ENCODE data around the gene TTLL7.

Gene TTLL7

DNA sequence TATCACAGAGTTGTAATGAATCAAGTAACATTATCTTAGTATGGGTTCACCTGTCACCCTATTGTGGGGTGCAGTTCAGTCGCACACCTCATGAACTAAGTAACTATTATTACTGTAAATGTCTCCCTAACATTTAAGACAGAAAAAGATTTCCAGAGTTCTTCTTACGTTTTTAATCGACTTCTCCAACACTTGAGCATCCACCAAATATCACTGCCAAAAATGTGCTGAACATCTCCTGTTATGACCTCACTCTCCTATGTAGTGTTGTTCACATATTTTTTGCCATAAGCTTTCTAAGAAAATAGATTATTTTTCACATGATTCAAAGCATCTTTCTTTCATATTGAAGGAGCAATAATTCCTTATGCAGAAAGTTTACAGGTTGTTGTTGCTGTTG, 1.3 kb downstream of the TTLL7 start:
- no peak overlapping the region for H3K4me3 ChIP-seq (ENCODE audit: control insufficient read depth, low read depth, low read length)
- DNase-seq (ENCODE audit: low read depth) = peak; percentile 13
- TF ChIP-seq, protein P1, sequence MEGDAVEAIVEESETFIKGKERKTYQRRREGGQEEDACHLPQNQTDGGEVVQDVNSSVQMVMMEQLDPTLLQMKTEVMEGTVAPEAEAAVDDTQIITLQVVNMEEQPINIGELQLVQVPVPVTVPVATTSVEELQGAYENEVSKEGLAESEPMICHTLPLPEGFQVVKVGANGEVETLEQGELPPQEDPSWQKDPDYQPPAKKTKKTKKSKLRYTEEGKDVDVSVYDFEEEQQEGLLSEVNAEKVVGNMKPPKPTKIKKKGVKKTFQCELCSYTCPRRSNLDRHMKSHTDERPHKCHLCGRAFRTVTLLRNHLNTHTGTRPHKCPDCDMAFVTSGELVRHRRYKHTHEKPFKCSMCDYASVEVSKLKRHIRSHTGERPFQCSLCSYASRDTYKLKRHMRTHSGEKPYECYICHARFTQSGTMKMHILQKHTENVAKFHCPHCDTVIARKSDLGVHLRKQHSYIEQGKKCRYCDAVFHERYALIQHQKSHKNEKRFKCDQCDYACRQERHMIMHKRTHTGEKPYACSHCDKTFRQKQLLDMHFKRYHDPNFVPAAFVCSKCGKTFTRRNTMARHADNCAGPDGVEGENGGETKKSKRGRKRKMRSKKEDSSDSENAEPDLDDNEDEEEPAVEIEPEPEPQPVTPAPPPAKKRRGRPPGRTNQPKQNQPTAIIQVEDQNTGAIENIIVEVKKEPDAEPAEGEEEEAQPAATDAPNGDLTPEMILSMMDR (conservative IDR thresholded peaks at IDR 0.05; ENCODE audit: control insufficient read depth, insufficient read depth, low read depth, low read length) = no peak

DNA sequence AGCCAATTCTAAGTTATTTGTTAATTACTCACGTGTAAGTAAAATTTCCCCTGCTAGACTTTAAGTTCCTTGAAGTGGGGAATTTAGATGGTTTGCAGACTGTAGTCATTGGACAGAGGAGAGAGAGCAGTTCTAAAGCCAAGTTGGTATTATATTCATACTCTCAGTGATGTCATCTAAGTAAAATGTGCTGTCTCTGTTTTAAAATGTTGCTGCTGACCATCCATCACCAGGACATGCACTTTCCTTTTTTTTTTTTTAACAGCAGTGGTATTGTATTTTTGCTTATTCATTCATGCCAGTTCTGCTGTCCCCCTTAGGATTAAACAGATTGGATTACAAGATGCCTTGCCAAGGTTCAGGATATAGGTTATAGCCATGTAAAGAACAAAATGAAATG, 2.3 kb downstream of the TTLL7 start:
- peak; percentile 57 for DNase-seq (ENCODE audit: low read depth)
- no peak overlapping the region for H3K4me3 ChIP-seq (ENCODE audit: control insufficient read depth, low read depth, low read length)
- TF ChIP-seq, protein P1 (conservative IDR thresholded peaks at IDR 0.05; ENCODE audit: control insufficient read depth, insufficient read depth, low read depth, low read length) = no peak

DNA sequence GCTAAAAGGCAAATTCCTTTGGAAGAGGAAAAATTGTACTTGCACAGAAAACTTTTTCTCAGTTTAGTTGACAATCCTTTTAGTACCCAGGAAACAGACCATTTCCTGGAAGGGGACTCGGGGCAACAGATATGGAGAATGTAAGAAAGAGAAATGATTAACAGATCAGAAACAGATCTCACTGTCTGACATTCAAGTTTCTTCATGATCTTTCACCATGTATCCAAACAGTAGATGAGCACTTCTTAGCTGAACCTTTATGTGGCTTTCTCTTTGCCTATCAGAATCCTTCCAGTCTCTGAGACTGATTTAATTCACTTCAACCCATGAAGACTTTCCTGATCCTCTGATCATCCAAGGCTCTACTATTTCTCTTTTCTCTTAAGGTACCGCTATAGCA, 2.7 kb downstream of the TTLL7 start:
- no peak for DNase-seq (ENCODE audit: low read depth)
- no peak overlapping the region for H3K4me3 ChIP-seq (ENCODE audit: control insufficient read depth, low read depth, low read length)
- TF ChIP-seq, protein P1 (conservative IDR thresholded peaks at IDR 0.05; ENCODE audit: control insufficient read depth, insufficient read depth, low read depth, low read length) = no peak

DNA sequence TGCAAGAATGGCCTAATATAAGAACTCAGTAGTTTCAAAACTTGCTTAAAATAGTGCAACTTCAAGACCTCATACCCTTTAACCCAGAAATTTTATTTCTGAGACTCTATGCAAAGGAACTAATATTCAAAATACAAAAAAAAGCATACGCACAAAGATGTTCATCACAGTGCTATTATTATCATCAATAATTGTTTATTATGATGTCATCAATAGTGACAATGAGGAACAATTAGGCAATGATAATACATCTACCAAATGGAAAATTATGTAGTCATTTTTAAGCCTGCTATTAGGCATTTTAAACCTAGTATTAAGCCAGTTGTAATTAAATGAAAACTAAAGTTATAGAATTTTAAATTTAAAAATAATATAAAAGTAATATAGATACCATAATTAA, 3.3 kb downstream of the TTLL7 start:
- DNase-seq (ENCODE audit: low read depth) = no peak
- H3K4me3 ChIP-seq (ENCODE audit: control insufficient read depth, low read depth, low read length) = no peak overlapping the region
- TF ChIP-seq, protein P1 (conservative IDR thresholded peaks at IDR 0.05; ENCODE audit: control insufficient read depth, insufficient read depth, low read depth, low read length) = no peak

DNA sequence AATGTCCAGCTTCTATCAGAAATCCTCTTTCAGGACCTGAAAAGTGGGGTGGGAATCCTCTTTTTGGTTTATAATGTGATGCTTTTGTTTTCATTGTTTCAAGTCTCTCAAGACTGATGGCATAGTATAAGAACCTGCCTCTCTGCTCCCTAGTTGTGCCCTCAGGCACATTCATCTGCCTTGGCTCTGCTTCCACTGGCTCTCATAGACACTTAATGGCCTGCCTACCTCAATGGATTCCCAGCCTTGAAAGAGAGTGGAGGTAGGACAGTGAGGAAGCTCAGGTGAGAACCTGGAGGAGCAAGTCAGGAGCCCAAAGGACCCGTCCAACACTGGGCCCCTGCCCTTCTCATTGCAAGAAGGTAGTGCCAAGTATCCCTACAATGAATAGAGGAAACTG, 4.8 kb downstream of the TTLL7 start:
- TF ChIP-seq, protein P1 (conservative IDR thresholded peaks at IDR 0.05; ENCODE audit: control insufficient read depth, insufficient read depth, low read depth, low read length) = no peak
- DNase-seq (ENCODE audit: low read depth) = no peak
- H3K4me3 ChIP-seq (ENCODE audit: control insufficient read depth, low read depth, low read length) = no peak overlapping the region

DNA sequence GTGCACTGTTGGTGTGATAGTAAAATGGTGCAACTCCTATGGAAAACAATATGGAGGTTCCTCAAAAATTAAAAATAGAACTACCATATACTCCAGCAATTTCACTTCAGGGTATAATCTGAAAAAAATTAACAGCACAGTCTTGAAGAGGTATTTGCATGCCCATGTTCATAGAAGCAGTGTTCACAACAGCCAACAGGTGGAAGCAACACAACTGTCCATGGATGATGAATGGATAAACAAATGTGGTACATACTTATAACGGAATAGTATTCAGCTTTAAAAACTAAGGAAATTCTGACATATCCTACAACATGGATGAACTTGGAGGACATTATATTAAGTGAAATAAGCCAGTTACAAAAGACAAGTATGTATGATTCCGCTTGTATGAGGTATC, 8.2 kb downstream of the TTLL7 start:
- DNase-seq (ENCODE audit: low read depth) = no peak

More for the DNA sequence above, 8.2 kb downstream of the TTLL7 start:
- TF ChIP-seq, protein P1 (conservative IDR thresholded peaks at IDR 0.05; ENCODE audit: control insufficient read depth, insufficient read depth, low read depth, low read length) = no peak
- H3K4me3 ChIP-seq (ENCODE audit: control insufficient read depth, low read depth, low read length) = no peak overlapping the region
